ENCODE results near the gene HOXC9.
A peak's percentile ranks its signal among the peaks of the same experiment; 100 is the strongest.

HOXC9 gene

DNA sequence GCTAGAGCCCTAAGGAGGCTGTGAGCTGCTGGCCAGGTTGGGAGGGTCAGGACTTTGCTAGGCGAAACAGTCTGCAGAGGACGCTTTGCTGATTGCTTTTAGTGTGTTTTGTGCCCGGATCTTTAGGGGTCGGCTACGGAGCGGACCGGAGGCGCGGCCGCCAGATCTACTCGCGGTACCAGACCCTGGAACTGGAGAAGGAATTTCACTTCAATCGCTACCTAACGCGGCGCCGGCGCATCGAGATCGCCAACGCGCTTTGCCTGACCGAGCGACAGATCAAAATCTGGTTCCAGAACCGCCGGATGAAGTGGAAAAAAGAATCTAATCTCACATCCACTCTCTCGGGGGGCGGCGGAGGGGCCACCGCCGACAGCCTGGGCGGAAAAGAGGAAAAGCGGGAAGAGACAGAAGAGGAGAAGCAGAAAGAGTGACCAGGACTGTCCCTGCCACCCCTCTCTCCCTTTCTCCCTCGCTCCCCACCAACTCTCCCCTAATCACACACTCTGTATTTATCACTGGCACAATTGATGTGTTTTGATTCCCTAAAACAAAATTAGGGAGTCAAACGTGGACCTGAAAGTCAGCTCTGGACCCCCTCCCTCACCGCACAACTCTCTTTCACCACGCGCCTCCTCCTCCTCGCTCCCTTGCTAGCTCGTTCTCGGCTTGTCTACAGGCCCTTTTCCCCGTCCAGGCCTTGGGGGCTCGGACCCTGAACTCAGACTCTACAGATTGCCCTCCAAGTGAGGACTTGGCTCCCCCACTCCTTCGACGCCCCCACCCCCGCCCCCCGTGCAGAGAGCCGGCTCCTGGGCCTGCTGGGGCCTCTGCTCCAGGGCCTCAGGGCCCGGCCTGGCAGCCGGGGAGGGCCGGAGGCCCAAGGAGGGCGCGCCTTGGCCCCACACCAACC is 29.8 kb downstream of the HOXC9 start:
- peak; percentile 25 for DNase-seq

DNA sequence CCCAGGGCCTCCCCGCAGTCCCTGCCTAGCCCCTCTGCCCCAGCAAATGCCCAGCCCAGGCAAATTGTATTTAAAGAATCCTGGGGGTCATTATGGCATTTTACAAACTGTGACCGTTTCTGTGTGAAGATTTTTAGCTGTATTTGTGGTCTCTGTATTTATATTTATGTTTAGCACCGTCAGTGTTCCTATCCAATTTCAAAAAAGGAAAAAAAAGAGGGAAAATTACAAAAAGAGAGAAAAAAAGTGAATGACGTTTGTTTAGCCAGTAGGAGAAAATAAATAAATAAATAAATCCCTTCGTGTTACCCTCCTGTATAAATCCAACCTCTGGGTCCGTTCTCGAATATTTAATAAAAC is 30.5 kb downstream of the HOXC9 start:
- DNase-seq, result no peak

DNA sequence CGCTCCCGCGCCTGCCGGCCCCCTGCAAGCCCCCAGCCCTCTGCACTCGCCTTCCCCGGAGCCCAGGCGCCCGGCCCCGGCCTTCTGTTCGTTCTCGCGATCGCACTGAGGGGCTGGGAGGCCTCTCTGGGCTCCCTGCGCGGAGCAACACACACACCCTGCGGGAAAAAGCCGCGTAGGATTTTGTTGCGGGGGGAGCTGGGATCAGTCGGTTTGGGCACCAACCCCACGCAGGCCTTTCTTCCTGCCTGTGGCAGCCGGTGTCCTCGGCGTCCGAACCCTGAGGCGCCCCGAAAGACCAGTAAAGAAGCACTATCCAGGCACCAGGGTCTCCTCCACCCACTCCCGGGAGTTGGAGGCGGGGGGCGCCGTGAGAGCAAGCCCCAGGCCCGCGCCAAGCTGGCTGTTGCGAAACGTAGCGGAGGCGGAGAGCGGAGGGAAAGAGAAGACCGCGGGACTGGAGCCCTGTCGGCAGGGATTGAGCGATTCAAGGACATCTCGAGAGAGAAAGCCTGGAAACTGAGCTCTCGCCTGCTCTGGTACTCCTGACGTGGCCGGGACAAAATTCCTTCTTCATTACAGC is 31.0 kb downstream of the HOXC9 start:
- DNase-seq, result peak; percentile 65

DNA sequence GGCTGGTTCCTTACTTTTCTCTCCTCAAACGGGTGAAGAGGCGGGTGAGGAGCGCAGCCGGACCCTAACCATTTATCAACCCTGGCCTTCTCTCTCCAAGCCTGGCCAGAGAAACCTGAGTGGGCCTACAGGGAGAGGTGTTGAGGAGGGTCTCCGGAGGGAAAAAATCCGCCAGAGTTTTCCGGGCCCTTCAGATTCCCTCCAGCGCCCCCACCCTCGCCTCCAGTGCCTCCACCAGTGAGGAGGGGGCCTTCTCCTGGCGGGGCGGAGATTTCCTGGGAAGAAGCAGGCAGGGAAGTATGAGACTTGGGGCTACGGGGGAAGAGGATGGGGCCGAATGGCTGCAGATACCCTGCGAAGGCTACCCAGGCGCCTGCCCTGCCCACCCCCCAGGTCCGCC is 31.5 kb downstream of the HOXC9 start:
- no peak for DNase-seq

- peak; percentile 19 for DNase-seq
Measured at GRCh38 chr12:54032086-54032619, 32.2 kb downstream of the HOXC9 start.

DNA sequence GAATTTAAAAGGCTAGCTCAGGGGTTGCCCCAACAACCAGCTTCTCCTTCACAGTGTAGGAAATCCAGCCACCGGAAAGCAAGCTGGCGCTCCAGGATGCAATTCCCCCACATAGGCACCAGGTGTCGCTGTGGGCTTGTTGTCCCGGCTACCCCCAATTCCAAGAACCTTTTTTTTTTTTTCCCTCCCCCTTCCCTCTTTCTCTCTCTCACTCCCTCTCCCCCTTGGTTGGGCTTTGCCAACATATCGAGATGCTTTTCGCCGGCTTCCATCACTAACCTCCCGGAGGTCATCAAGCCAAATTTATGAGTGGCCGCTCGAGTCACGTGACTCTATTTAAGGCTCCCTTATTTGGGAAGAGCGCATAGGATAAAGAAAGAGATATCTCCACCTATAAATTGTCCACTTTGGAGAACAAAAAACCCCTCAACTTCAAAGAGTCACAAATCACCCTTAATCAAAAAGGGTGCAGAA is 32.7 kb downstream of the HOXC9 start, which contains the start of gene HOXC5:
Gene HOXC5, plus strand, starts transcription at position 424 of the 474 bp plus-strand sequence. CDS start 73 bp downstream, outside the sequence.
- peak; percentile 90 for DNase-seq

DNA sequence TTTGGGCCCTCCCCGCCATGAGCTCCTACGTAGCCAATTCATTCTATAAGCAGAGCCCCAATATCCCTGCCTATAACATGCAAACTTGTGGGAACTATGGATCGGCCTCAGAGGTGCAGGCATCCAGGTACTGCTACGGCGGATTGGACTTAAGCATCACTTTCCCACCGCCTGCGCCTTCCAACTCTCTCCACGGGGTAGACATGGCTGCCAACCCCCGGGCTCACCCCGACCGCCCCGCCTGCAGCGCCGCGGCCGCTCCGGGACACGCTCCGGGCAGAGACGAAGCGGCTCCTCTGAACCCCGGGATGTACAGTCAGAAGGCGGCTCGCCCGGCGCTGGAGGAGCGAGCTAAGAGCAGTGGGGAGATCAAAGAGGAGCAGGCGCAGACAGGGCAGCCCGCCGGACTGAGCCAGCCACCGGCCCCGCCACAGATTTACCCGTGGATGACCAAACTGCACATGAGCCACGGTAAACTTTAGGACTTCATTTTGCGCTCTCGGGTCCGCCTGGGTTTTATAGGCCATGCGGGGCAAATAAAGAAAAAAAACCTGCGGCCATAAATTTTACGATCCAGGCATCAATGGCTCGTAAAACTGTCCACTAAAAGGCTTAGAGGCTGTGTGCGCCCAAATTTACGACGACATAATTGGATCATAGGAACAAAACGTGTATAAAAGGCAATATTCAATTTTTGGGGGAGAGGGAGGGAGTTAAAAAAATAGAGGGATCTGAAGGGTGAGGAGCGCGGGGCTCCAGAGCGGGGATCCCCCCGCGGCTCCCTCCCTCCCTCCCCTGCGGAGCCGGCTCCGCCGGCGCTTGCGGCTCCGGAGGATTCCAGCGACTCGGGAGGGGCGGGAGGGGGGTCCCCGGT is 33.4 kb downstream of the HOXC9 start:
- peak; percentile 70 for DNase-seq

GRCh38 chr12:54033980-54034784 is 34.2 kb downstream of the HOXC9 start:
- peak; percentile 76 for DNase-seq

- DNase-seq, result peak; percentile 21
Measured at GRCh38 chr12:54034785-54035310, 34.9 kb downstream of the HOXC9 start.

GRCh38 chr12:54035568-54036264 is 35.8 kb downstream of the HOXC9 start:
- peak; percentile 16 for DNase-seq

- DNase-seq, result peak; percentile 45
Measured at GRCh38 chr12:54036620-54037359, 36.8 kb downstream of the HOXC9 start.

DNA sequence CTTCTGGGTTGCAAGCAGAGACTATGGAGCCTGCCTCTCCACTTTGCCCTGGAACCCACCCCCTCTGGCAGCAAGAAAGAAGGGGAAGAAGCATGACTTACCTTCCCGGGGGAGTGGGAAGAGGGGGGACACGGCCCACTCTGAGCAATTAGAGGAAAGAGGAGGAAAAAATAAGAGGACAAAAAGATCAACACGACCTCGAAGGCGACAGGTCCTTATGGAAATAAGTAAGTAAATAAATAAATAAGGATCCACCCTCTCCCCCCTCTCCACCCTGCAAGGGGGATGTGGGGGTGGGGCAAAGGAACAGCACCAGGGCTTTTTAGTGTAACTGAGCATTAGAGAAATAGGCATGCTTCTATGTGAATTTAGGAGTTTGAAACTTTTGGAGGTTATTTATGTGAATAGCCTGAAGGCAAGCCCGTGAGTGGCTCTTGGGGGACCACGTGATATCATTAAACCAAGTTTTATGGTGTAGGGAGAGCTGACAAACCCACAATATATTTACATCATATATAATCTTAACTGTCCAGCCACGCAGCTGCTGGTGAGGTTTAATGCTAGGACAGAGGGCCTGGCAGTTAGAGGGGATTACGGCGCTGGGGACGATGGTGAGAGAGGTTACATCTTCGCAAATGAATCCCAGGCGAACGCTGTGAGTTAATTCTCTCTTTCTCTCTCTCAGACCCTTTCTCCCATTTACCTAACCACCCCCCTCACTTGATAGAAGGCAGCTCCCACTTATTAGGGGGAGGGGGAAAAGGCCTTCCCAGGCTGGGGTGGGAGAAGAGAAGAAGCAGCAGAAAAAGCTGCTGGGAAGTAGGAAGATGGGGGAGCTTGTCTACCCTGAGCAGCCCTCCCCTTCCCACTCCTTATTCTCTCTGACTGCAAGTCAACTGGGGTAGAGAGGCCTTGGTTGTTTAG is 37.7 kb downstream of the HOXC9 start:
- DNase-seq, result peak; percentile 67

- peak; percentile 59 for DNase-seq
Measured at GRCh38 chr12:54038284-54038870, 38.4 kb downstream of the HOXC9 start.

DNA sequence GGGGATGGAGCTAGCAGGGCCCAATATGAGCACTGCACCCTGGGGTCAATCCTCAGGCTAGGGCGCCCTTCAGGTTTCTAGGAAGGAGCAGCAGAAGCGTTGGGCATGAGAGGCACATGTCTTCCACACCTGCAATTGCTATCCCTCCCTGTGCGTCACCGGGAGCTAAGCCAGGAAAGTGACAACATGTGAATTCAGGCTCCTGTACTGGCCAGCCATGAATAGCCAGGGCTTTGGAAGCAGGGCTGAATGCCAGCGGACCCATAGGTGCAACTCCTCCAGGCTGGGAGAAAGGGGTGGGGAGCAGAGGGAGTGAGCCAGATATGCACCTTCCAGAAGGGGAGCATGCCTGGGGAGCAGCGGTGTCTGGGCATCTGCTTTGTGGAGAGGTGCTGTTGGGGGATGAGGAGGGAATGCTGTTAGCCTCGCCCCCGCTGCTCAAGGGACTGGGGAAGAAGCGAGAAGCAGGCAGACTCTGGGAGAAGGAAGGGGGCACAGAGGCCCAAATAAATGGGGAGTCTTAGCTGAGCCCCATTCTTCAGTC is 39.0 kb downstream of the HOXC9 start:
- DNase-seq, result peak; percentile 86

GRCh38 chr12:54039417-54040147 is 39.6 kb downstream of the HOXC9 start:
- DNase-seq, result peak; percentile 91

GRCh38 chr12:54040148-54040494 is 40.2 kb downstream of the HOXC9 start:
- DNase-seq, result peak; percentile 66

DNA sequence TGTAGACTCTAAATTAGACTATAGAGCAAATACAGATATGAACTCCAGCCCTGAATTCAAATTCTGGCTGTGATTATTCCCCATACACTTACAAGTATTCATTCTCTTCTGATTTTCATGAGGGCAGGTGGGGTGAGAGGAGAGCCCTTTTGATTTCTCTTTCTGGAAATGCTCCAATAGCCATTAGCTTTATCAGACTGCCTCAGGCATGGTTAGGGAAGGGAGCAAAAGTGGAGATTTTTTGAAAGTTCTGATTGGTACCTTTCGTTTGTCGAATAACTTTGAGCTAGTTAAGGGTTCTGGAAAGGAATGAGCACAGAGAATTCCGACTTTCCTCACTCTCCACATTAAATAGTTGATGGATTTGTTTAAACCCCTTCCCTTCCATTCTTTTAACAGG is 40.7 kb downstream of the HOXC9 start:
- DNase-seq, result no peak

Data from femur (tissue), 1 donor.